ENCODE results near the gene FGFRL1.

DNA sequence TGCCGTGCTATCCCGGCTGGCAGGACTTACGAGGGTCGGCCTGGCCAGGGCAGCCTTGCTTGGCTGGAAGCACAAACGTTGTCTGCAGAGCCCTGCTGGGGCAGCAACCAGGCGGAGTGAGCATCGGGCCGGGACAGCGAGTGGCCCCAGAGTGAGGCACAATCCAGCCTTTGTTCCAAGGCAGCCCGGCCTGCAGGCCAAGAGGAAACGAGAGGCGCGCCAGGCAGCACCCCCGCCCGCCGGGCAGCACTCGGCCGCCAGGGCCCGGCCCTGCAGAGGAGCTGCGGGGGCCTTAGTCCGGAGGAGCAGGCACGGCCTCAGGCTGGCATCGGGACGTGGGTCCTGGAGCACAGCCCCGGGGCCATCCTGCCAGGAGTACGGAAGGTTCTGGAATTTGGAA, 24.1 kb downstream of the FGFRL1 start:
- TF ChIP-seq POLR2A (IDR thresholded peaks at IDR 0.05; ENCODE audit: low read length) (no peak), GATA1 (IDR thresholded peaks at IDR 0.05; ENCODE audit: low read depth, low read length) (no peak)
